ENCODE results near the gene TOP2B.

Gene TOP2B

DNA sequence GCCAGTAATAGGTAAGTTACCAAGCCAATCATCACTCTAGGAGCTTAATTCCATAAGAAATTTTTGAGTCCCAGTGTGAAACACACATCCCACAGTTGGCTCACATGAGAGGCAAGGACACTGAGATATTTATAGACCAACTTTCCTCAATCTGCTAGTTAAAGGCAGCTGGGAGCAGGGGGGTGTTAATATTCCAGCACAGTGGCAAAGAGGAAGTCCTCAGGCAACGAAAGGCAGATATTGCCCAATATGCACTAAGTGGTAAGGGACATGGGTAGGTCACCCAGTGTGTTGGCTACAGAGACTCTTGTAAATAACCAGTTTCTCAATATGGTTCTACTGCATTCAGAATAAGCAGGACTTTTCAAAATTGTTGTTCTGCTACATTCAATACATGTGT, 61.0 kb downstream of the TOP2B start:
- TF ChIP-seq CTCF (conservative IDR thresholded peaks at IDR 0.05; ENCODE audit: low read length) = no peak
- no peak overlapping the region for H3K4me3 ChIP-seq (ENCODE audit: low read length)
- peak; percentile 38 for DNase-seq (ENCODE audit: low read depth)

DNA sequence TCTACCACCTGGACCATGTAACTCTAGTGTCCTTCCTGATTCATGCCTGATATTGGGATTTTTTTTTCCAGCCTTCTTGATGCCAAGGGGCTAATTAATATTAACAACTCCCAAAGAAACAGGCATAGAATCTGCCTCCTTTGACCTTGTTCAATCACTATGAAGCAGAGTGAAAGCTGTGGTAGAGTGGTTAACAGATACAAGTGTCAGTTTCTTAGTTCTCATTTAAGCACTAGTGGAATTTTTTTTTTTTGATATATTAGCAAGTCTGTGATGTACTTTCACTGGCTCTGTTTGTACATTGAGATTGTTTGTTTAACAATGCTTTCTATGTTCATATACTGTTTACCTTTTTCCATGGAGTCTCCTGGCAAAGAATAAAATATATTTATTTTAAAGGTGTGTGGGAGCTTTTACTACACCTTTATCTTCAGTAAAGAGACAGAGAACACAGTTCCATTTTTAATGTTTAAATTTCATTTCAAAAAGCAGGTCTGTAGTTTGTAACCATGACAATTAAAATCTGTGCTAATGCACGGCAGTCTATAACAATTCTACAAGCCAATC, 67.1 kb downstream of the TOP2B start:
- H3K4me3 ChIP-seq (ENCODE audit: low read length) = no peak overlapping the region
- TF ChIP-seq CTCF (conservative IDR thresholded peaks at IDR 0.05; ENCODE audit: low read length) = no peak
- DNase-seq (ENCODE audit: low read depth) = no peak

DNA sequence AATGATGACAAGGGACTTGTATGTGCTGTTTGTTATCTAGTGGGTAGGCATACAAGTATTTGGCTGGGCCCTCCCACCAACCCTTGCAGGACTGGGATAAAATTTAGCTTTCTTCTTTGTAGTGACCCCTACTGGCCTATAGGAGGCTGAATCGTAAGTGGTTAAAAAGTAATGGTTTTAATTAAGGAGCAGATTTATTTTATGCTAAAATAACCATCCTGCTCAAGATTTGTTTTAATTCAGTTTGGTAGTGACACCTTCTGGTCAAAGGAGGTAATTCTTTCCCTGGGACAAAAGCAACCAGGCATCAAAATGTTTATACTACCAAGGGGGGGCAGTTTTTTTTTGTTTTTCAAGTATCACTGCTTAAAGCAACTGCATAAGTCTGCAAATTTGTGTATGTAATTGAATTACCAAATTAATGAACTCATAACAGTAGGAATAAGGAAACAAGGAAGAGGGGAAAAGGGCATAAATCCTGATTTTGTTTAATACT, 70.7 kb downstream of the TOP2B start:
- TF ChIP-seq CTCF (conservative IDR thresholded peaks at IDR 0.05; ENCODE audit: low read length) = peak; percentile 77
- peak; percentile 87 for DNase-seq (ENCODE audit: low read depth)

GRCh38 chr3:25593001-25593400, 71.7 kb downstream of the TOP2B start:
- TF ChIP-seq CTCF (conservative IDR thresholded peaks at IDR 0.05; ENCODE audit: low read length) = no peak
- no peak for DNase-seq (ENCODE audit: low read depth)
- no peak overlapping the region for H3K4me3 ChIP-seq (ENCODE audit: low read length)

More for the DNA sequence above, 70.7 kb downstream of the TOP2B start:
- H3K4me3 ChIP-seq (ENCODE audit: low read length) = no peak overlapping the region

DNA sequence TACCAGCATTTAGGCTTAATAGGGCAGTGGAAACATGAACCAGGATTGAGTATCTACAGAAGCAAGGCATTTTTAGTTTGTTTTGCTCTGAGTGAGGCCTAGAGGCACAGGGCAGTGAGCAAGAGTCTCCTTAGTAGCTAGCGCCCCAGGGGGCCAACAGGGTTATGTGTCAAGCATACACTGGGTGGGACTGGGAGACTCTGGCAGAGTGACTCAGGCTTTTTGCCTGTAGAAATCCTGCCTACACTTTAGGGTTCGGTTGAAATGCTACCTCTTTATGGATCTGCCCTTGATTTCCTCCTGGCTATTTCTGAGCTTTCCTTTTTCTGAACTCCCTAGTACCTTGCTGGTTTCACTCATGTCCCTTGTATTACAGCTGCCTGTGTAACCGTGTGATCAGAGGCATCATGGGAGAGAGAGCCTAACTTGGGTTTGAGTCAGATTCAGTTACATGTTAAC, 72.2 kb downstream of the TOP2B start:
- peak; percentile 21; the same call in 1 of the 2 replicates for TF ChIP-seq CTCF (conservative IDR thresholded peaks at IDR 0.05; ENCODE audit: low read length)
- no peak overlapping the region for H3K4me3 ChIP-seq (ENCODE audit: low read length)
- DNase-seq (ENCODE audit: low read depth) = peak; percentile 51

GRCh38 chr3:25589783-25590258, 74.9 kb downstream of the TOP2B start:
- no peak for TF ChIP-seq CTCF (conservative IDR thresholded peaks at IDR 0.05; ENCODE audit: low read length)
- no peak overlapping the region for H3K4me3 ChIP-seq (ENCODE audit: low read length)
- no peak for DNase-seq (ENCODE audit: low read depth)

DNA sequence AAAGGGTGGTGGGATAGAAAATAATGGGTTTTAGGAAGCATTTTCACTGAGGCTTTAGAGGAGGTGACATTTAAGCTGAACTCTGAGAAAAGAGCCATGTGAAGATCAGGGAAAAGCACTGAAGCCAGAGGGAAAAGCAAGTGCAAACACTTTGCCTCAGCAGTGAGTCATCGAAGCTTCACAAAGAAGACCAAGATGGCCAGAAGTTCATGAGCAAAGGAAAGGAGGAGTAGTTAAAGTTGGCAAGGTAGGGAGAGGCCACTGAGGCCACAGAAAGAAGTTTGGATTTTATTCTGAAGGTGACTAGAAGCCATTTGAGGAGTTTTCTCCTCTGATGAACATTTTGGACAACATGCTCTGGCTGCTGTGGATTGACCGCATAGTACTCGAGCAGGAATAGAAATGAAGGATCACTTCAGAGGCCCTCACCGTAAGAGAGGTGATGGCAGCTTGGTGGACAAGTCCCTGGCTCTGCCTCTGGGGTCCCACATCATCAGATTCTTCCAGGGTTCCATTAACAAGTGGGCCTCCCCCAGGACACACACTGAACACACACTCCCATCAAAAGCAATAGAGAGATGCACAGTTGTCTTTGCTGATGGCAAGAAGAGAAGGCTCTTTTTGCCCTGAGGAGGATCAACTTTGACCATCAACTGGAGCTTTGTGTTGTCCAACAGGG, 75.5 kb downstream of the TOP2B start:
- H3K4me3 ChIP-seq (ENCODE audit: low read length) = no peak overlapping the region
- no peak for DNase-seq (ENCODE audit: low read depth)
- no peak for TF ChIP-seq CTCF (conservative IDR thresholded peaks at IDR 0.05; ENCODE audit: low read length)
